Nephron progenitor cell (in vitro differentiated cells): Measurements from ENCODE around the gene SPTBN4.
"Not testable (repeated sequence)": the region's sequence is repeated elsewhere in the genome, so short reads cannot be mapped to it uniquely, and the experiment has no call there.

Experiments
- DNase-seq: peaks from one replicate; pipeline ENCODE4 v3.0.0; 2021
- H3K27ac Mint-ChIP-seq: 2 replicates; pipeline ENCODE4 v1.8.0; 2021; ENCODE audit warnings: mild to moderate bottlenecking, moderate library complexity, mixed read lengths
- H3K27me3 Mint-ChIP-seq: 2 replicates; pipeline ENCODE4 v1.8.0; 2021; ENCODE audit warnings: mild to moderate bottlenecking, low read depth, mixed read lengths; ENCODE audit not compliant: poor library complexity
- H3K36me3 Mint-ChIP-seq: 2 replicates; pipeline ENCODE4 v1.8.0; 2021; ENCODE audit warnings: low read depth, mixed read lengths
- H3K4me1 Mint-ChIP-seq: 2 replicates; pipeline ENCODE4 v1.8.0; 2021; ENCODE audit warnings: mixed read lengths
- H3K4me3 Mint-ChIP-seq: 2 replicates; pipeline ENCODE4 v1.8.0; 2021; ENCODE audit warnings: mild to moderate bottlenecking, moderate library complexity, mixed read lengths
- H3K9me3 Mint-ChIP-seq: 2 replicates; pipeline ENCODE4 v1.8.0; 2021; ENCODE audit warnings: mild to moderate bottlenecking, moderate library complexity, mixed read lengths
- CTCF ChIP-seq: fragments of 200-600 bp; sonication (generic); IDR thresholded peaks from 2 replicates; pipeline ENCODE4 v1.5.0; 2021; ENCODE audit warnings: antibody characterized with exemption

SPTBN4 gene

DNA sequence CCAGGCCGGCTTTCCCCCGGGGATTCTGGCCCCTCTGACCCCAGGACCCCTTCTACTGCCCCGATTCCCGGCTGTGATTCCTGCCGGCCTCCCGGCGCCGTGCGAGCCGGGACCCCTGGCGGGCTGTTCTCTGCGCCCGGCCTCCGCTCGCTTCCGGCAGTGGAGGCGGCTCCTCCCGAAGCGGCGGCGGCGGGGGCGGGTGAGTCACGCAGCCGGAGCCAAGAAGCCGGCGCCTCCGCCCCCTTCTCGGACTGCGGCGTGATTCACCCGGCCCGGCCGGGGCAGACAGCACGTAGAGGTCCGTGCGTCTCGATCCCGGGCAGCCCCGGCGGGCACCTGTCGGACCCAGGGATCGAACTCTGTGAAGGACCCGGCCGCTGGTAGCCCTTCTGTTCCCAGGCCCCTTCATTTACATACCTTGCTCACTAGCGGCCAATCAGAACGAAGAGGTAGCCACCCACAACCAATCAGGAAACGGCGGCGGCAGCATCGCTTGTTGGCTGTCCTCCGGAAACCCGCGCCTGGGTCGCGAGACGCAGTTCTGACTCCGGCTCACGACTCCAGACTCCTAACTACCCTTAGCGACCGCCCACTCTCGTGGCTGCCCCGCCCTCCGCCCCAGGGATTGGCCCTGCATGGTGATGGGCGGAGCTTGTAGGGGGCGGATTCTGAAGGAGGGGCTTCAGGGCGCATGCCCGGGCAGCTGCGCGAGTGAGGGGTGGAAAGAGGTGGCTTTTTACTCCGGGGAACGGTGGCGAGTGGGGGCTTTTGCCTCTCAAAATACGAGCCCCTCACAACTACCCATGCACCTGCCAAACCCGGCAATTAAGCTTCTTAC is 41.1 kb upstream of the SPTBN4 start, which contains the start of gene SERTAD1:
SERTAD1 (minus strand) TSS at position 543 of the 838 bp plus-strand sequence. CDS start 2,446 bp downstream, outside the sequence.
- Mint-ChIP-seq H3K27me3 (peaks cover 9% of the 10 kb centered on the region), H3K36me3 (peaks cover 4% of the 10 kb centered on the region), H3K4me3 (peak within 1 kb of the TSS; percentile 90), H3K9me3 (no peaks in the 10 kb centered on the region), H3K4me1 (peaks cover 32% of the 10 kb centered on the region), H3K27ac (peak within 1 kb of the TSS; percentile 96)
- peak; percentile 100 for DNase-seq
- TF ChIP-seq CTCF = peak; percentile 76

GRCh38 chr19:40428197-40428596 is 38.6 kb upstream of the SPTBN4 start:
- H3K4me1 Mint-ChIP-seq = peaks cover 39% of the 10 kb centered on the region
- H3K36me3 Mint-ChIP-seq, H3K4me3 Mint-ChIP-seq, H3K9me3 Mint-ChIP-seq, H3K27ac Mint-ChIP-seq, DNase-seq, H3K27me3 Mint-ChIP-seq: not testable (repeated sequence)

- H3K27ac Mint-ChIP-seq, H3K4me3 Mint-ChIP-seq, DNase-seq, H3K9me3 Mint-ChIP-seq, H3K36me3 Mint-ChIP-seq, H3K27me3 Mint-ChIP-seq: not testable (repeated sequence)
- H3K4me1 Mint-ChIP-seq = peaks cover 38% of the 10 kb centered on the region
Measured at GRCh38 chr19:40430242-40430641, 36.6 kb upstream of the SPTBN4 start.

GRCh38 chr19:40431698-40432097 is 35.1 kb upstream of the SPTBN4 start:
- no peak for TF ChIP-seq CTCF
- DNase-seq = no peak
- no peaks in the 10 kb centered on the region for H3K36me3 Mint-ChIP-seq
- H3K27me3 Mint-ChIP-seq = peaks cover 5% of the 10 kb centered on the region
- peaks cover 41% of the 10 kb centered on the region for H3K4me1 Mint-ChIP-seq
- H3K4me3 Mint-ChIP-seq = peak overlapping the region; percentile 23
- no peak overlapping the region for H3K27ac Mint-ChIP-seq
- H3K9me3 Mint-ChIP-seq = no peaks in the 10 kb centered on the region

DNA sequence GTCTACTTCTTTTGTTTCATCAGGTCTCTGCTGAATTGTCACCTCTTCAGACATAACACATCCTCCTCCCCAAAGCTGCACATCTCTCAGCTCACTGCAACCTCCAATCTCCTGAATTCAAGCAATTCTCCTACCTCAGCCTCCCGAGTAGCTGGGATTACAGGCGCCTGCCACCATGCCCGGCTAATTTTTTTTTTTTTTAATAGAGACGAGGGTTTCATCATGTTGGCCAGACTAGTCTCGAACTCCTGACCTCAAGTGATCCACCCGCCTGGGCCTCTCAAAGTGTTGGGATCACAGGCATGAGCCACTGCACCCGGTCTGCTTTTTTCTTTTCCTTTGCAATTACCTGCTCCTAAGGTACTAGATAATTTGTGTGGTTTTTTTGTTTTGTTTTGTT is 34.0 kb upstream of the SPTBN4 start:
- not testable (repeated sequence) for DNase-seq, H3K9me3 Mint-ChIP-seq, H3K27me3 Mint-ChIP-seq, H3K36me3 Mint-ChIP-seq
- H3K27ac Mint-ChIP-seq = peak overlapping the region; percentile 97
- peak overlapping the region; percentile 77 for H3K4me3 Mint-ChIP-seq
- peaks cover 41% of the 10 kb centered on the region for H3K4me1 Mint-ChIP-seq

GRCh38 chr19:40433391-40434216 is 33.2 kb upstream of the SPTBN4 start:
- no peak for TF ChIP-seq CTCF
- Mint-ChIP-seq H3K27ac (peak overlapping the region; percentile 97), H3K4me3 (peak overlapping the region; percentile 77), H3K9me3 (no peaks in the 10 kb centered on the region), H3K36me3 (no peaks in the 10 kb centered on the region), H3K27me3 (no peaks in the 10 kb centered on the region), H3K4me1 (peaks cover 41% of the 10 kb centered on the region)
- DNase-seq = peak; percentile 77

GRCh38 chr19:40438284-40438683 is 28.5 kb upstream of the SPTBN4 start:
- Mint-ChIP-seq H3K4me3 (no peak overlapping the region), H3K27ac (peak overlapping the region; percentile 1), H3K9me3 (no peaks in the 10 kb centered on the region), H3K4me1 (peaks cover 52% of the 10 kb centered on the region), H3K27me3 (peaks cover 4% of the 10 kb centered on the region), H3K36me3 (peaks cover 19% of the 10 kb centered on the region)
- no peak for DNase-seq
- no peak for TF ChIP-seq CTCF
